DMS53 (cell line): ENCODE results near the gene USP6NL.

ENCODE experiments used
- DNase-seq: peaks from one replicate; lab custom pipeline; 2025; lab: John Stamatoyannopoulos, UW

Gene USP6NL

GRCh38 chr10:11616021-11616420 lies 4.6 kb upstream of the USP6NL start:
- no peak for DNase-seq

GRCh38 chr10:11615396-11615795 lies 3.9 kb upstream of the USP6NL start:
- no peak for DNase-seq

- peak; percentile 69 for DNase-seq
Observed at GRCh38 chr10:11612021-11613001, 861 bp upstream of the USP6NL start.

- peak; percentile 63 for DNase-seq
Observed at GRCh38 chr10:11610826-11611247, 613 bp downstream of the USP6NL start.

- peak; percentile 41 for DNase-seq
Observed at GRCh38 chr10:11610166-11610825, 1.2 kb downstream of the USP6NL start.

- no peak for DNase-seq
Observed at GRCh38 chr10:11609492-11610093, 1.9 kb downstream of the USP6NL start.

- DNase-seq = no peak
Observed at GRCh38 chr10:11609052-11609451, 2.4 kb downstream of the USP6NL start.

GRCh38 chr10:11608159-11609013 lies 3.1 kb downstream of the USP6NL start:
- peak; percentile 37 for DNase-seq

- DNase-seq = no peak
Observed at GRCh38 chr10:11605807-11606408, 5.5 kb downstream of the USP6NL start.

- peak; percentile 34 for DNase-seq
Observed at GRCh38 chr10:11604865-11605650, 6.4 kb downstream of the USP6NL start.

- DNase-seq = peak; percentile 47
Observed at GRCh38 chr10:11603741-11604140, 7.7 kb downstream of the USP6NL start.

- DNase-seq = peak; percentile 97
Observed at GRCh38 chr10:11602919-11603523, 8.4 kb downstream of the USP6NL start.

- peak; percentile 65 for DNase-seq
Observed at GRCh38 chr10:11602358-11602757, 9.1 kb downstream of the USP6NL start.

- DNase-seq = no peak
Observed at GRCh38 chr10:11601670-11602069, 9.8 kb downstream of the USP6NL start.

GRCh38 chr10:11600280-11600679 lies 11.2 kb downstream of the USP6NL start:
- no peak for DNase-seq

GRCh38 chr10:11598712-11599397 lies 12.6 kb downstream of the USP6NL start:
- DNase-seq = no peak

GRCh38 chr10:11597470-11597869 lies 14.0 kb downstream of the USP6NL start:
- DNase-seq = no peak

GRCh38 chr10:11595395-11595692 lies 16.1 kb downstream of the USP6NL start:
- no peak for DNase-seq

GRCh38 chr10:11594589-11595394 lies 16.7 kb downstream of the USP6NL start:
- DNase-seq = no peak
